ENCODE data around the gene LY6G5B.

LY6G5B gene

DNA sequence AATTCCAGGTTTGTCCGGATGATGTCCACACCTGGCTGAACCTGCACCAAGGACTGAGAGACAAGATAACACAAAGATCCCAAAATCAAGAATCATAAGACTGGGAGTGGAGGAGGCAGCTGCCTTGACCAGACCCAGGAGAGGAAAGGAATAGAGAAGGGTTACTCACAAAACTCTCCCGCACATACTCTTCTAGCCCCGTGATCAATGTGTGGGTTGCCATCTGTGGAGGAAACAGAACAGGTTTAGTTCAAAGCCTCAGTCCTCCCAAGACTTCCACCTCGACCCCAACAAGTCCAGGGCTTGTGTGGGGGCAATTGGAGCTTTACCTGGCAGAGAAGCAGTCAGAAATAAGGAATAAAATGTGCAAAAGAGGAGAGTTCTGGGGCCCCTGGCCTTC is 28.4 kb upstream of the LY6G5B start:
- Histone ChIP-seq H3K9me3 (ENCODE audit: insufficient read depth, low read depth, low read length) (peaks cover 4% of the 10 kb centered on the region), H3K4me3 (ENCODE audit: low read depth, low read length) (no peak overlapping the region)
- DNase-seq: no peak

DNA sequence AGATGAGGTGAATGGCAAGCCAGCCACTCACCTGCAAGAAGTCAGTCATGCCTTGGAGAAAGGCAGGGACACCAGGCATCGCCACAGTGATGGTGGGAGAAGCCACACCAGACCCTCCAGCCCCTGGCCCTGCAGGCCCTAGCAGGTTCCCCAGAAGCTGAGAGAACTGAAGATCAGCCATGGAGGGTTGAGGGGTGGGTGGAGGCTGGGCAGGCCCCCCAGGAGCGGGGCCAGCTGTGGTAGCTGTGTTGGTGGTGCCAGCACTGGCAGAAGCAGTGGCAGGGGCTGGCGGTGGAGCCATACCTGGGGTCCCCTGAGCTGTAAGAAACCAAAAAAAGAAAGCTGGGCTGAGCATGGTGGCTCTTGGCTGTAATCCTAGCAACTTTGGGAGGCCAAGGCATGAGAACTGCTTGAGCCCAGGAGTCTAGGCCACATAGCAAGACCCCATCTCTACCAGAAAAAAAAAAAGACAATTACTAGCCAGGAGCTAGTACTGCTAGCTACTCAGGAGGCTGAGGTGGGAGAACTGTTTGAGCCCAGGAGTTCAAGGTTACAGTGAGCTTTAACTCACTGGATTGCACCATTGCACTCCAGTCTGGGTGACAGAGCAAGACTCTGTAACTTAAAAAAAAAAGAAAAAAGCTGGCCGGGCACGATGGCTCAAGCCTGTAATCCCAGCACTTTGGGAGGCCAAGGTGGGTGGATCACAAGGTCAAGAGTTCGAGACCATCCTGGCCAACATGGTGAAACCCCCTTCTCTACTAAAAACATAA is 26.8 kb upstream of the LY6G5B start:
- no peak for DNase-seq
- peaks cover 69 to 83% of the 10 kb centered on the region in 2 experiments for H3K36me3 ChIP-seq (ENCODE audit: control insufficient read depth in 1 of 2, insufficient read depth in 2 of 2, low read length in 2 of 2)
- no peak overlapping the region for H2BK120ac ChIP-seq (ENCODE audit: insufficient read depth, low read length, poor library complexity)
- no peak overlapping the region for H2BK12ac ChIP-seq (ENCODE audit: low read length)
- no peak overlapping the region for H3K14ac ChIP-seq (ENCODE audit: low read length)
- no peak overlapping the region for H2BK5ac ChIP-seq (ENCODE audit: low read depth, low read length, poor library complexity)
- no peak overlapping the region for H3K9ac ChIP-seq (ENCODE audit: low read length)
- no peaks in the 10 kb centered on the region for H3K27me3 ChIP-seq (ENCODE audit: insufficient read depth, low read length)
- no peak overlapping the region for H2AFZ ChIP-seq (ENCODE audit: insufficient read depth, low read length, poor library complexity)
- H3K27ac ChIP-seq (ENCODE audit: low read depth, low read length): no peak overlapping the region
- H4K12ac ChIP-seq (ENCODE audit: low read depth, low read length): no peak overlapping the region
- H3K4me2 ChIP-seq (ENCODE audit: low read length): no peak overlapping the region
- H3K4ac ChIP-seq (ENCODE audit: low read depth, low read length): no peak overlapping the region
- no peak overlapping the region for H3K18ac ChIP-seq (ENCODE audit: low read length)
- H4K8ac ChIP-seq (ENCODE audit: low read depth, low read length): no peak overlapping the region
- H4K91ac ChIP-seq (ENCODE audit: low read depth, low read length): no peak overlapping the region
- no peaks in the 10 kb centered on the region for H3K4me1 ChIP-seq (ENCODE audit: control insufficient read depth in 1 of 2, insufficient read depth in 2 of 2, low read length in 2 of 2)
- H3K9me3 ChIP-seq (ENCODE audit: insufficient read depth, low read depth, low read length): peaks cover 4% of the 10 kb centered on the region
- H3K4me3 ChIP-seq (ENCODE audit: low read depth, low read length): no peak overlapping the region
- H3K79me1 ChIP-seq (ENCODE audit: low read length): no peaks in the 10 kb centered on the region
- H3K79me2 ChIP-seq (ENCODE audit: control insufficient read depth, insufficient read depth, low read length, poor library complexity): no peaks in the 10 kb centered on the region
- no peak overlapping the region for H3K23ac ChIP-seq (ENCODE audit: low read length)
- WGBS (ENCODE audit: extremely low coverage, insufficient coverage, insufficient read length): no CpG with 5 or more reads among the region's 6 CpGs
- H2AK5ac ChIP-seq (ENCODE audit: low read length): no peak overlapping the region

More for the DNA sequence above, 28.4 kb upstream of the LY6G5B start:
- Histone ChIP-seq H3K79me1 (ENCODE audit: low read length) (no peaks in the 10 kb centered on the region), H3K36me3 (ENCODE audit: control insufficient read depth in 1 of 2, insufficient read depth in 2 of 2, low read length in 2 of 2) (peaks cover 71 to 83% of the 10 kb centered on the region in 2 experiments), H3K4me1 (ENCODE audit: control insufficient read depth in 1 of 2, insufficient read depth in 2 of 2, low read length in 2 of 2) (no peaks in the 10 kb centered on the region), H3K14ac (ENCODE audit: low read length) (no peak overlapping the region), H4K8ac (ENCODE audit: low read depth, low read length) (no peak overlapping the region), H3K4me2 (ENCODE audit: low read length) (no peak overlapping the region), H4K12ac (ENCODE audit: low read depth, low read length) (no peak overlapping the region), H2BK12ac (ENCODE audit: low read length) (no peak overlapping the region), H2AFZ (ENCODE audit: insufficient read depth, low read length, poor library complexity) (no peak overlapping the region), H3K4ac (ENCODE audit: low read depth, low read length) (no peak overlapping the region), H3K27ac (ENCODE audit: low read depth, low read length) (no peak overlapping the region), H3K79me2 (ENCODE audit: control insufficient read depth, insufficient read depth, low read length, poor library complexity) (no peaks in the 10 kb centered on the region), H3K9ac (ENCODE audit: low read length) (no peak overlapping the region), H4K91ac (ENCODE audit: low read depth, low read length) (no peak overlapping the region), H3K18ac (ENCODE audit: low read length) (no peak overlapping the region), H3K27me3 (ENCODE audit: insufficient read depth, low read length) (no peaks in the 10 kb centered on the region), H2BK5ac (ENCODE audit: low read depth, low read length, poor library complexity) (no peak overlapping the region), H2BK120ac (ENCODE audit: insufficient read depth, low read length, poor library complexity) (no peak overlapping the region), H3K23ac (ENCODE audit: low read length) (no peak overlapping the region), H2AK5ac (ENCODE audit: low read length) (no peak overlapping the region)
- WGBS (ENCODE audit: extremely low coverage, insufficient coverage, insufficient read length): no CpG with 5 or more reads among the region's 4 CpGs

DNA sequence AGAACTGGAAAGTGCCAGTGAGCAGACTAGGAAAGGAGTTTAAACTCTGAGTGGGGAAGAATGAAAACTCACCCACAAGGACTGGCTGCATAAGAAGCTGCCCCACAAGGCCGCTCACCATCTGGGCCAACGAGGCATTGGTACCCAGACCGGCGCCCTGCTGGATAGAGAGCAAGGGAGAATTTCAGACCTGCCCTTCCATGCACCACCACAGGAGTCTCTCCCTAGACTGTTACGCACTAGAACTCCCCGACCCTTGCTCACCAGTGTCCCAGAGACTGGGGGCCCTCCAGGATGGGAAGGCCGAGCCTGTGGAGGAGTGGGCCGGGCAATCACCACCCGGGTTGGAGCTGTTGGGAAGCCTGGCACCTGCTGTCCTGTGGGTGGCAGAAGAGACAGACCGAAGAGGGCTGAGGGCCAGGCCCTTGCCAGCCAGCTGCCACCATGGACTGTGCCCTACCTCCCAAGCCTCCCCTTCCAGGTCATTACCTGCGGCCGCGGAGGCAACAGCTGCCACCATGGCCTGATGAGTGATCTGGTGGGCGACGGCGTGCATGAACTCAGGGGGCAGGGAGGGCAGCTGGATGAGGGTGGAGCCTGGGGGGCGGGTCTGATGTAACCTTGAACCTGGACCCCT is 25.8 kb upstream of the LY6G5B start:
- Histone ChIP-seq H3K36me3 (ENCODE audit: control insufficient read depth in 1 of 2, insufficient read depth in 2 of 2, low read length in 2 of 2) (peaks cover 75 to 89% of the 10 kb centered on the region in 2 experiments), H3K23ac (ENCODE audit: low read length) (no peak overlapping the region), H3K9me3 (ENCODE audit: insufficient read depth, low read depth, low read length) (peaks cover 4% of the 10 kb centered on the region), H3K4me2 (ENCODE audit: low read length) (no peak overlapping the region), H2AK5ac (ENCODE audit: low read length) (no peak overlapping the region), H3K4me3 (ENCODE audit: low read depth, low read length) (no peak overlapping the region), H3K18ac (ENCODE audit: low read length) (no peak overlapping the region), H4K8ac (ENCODE audit: low read depth, low read length) (no peak overlapping the region), H3K79me1 (ENCODE audit: low read length) (no peaks in the 10 kb centered on the region), H3K4me1 (ENCODE audit: control insufficient read depth in 1 of 2, insufficient read depth in 2 of 2, low read length in 2 of 2) (no peaks in the 10 kb centered on the region), H2BK12ac (ENCODE audit: low read length) (no peak overlapping the region), H3K27ac (ENCODE audit: low read depth, low read length) (no peak overlapping the region), H3K9ac (ENCODE audit: low read length) (no peak overlapping the region), H2AFZ (ENCODE audit: insufficient read depth, low read length, poor library complexity) (no peak overlapping the region), H2BK5ac (ENCODE audit: low read depth, low read length, poor library complexity) (no peak overlapping the region), H3K27me3 (ENCODE audit: insufficient read depth, low read length) (no peaks in the 10 kb centered on the region), H3K14ac (ENCODE audit: low read length) (no peak overlapping the region), H3K4ac (ENCODE audit: low read depth, low read length) (no peak overlapping the region), H4K12ac (ENCODE audit: low read depth, low read length) (no peak overlapping the region), H4K91ac (ENCODE audit: low read depth, low read length) (no peak overlapping the region), H3K79me2 (ENCODE audit: control insufficient read depth, insufficient read depth, low read length, poor library complexity) (no peaks in the 10 kb centered on the region), H2BK120ac (ENCODE audit: insufficient read depth, low read length, poor library complexity) (no peak overlapping the region)
- WGBS (ENCODE audit: extremely low coverage, insufficient coverage, insufficient read length): no CpG with 5 or more reads among the region's 17 CpGs
- DNase-seq: no peak

DNA sequence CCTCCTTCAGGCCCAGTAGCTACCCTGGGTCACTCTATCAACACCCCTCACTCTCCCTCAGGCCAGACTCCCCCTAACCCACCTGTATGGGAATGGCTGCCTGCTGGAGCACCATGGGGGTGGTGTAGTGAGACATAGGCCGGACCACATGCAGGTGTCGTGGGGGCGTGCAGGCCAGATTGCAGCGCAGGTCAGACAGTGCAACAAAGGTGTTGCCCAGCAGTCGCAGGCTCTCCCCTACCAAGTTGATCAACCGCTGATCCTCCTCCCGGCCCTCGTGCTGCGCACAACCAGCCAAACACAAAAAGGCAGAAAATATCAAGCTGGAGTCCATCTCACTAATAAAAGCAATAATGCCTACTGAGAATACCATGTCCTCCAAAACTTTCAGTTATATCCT is 24.5 kb upstream of the LY6G5B start:
- DNase-seq: no peak
- no CpG with 5 or more reads among the region's 9 CpGs for WGBS (ENCODE audit: extremely low coverage, insufficient coverage, insufficient read length)

More for the DNA sequence above, 24.5 kb upstream of the LY6G5B start:
- H4K8ac ChIP-seq (ENCODE audit: low read depth, low read length): no peak overlapping the region
- no peak overlapping the region for H3K4ac ChIP-seq (ENCODE audit: low read depth, low read length)
- H3K79me2 ChIP-seq (ENCODE audit: control insufficient read depth, insufficient read depth, low read length, poor library complexity): no peaks in the 10 kb centered on the region
- H3K23ac ChIP-seq (ENCODE audit: low read length): no peak overlapping the region
- no peak overlapping the region for H3K4me2 ChIP-seq (ENCODE audit: low read length)
- H2AK5ac ChIP-seq (ENCODE audit: low read length): no peak overlapping the region
- H2BK120ac ChIP-seq (ENCODE audit: insufficient read depth, low read length, poor library complexity): no peak overlapping the region
- H3K4me1 ChIP-seq (ENCODE audit: control insufficient read depth in 1 of 2, insufficient read depth in 2 of 2, low read length in 2 of 2): no peaks in the 10 kb centered on the region
- H3K36me3 ChIP-seq (ENCODE audit: control insufficient read depth in 1 of 2, insufficient read depth in 2 of 2, low read length in 2 of 2): peaks cover 70 to 83% of the 10 kb centered on the region in 2 experiments
- no peak overlapping the region for H4K12ac ChIP-seq (ENCODE audit: low read depth, low read length)
- no peak overlapping the region for H4K91ac ChIP-seq (ENCODE audit: low read depth, low read length)
- H3K27me3 ChIP-seq (ENCODE audit: insufficient read depth, low read length): no peaks in the 10 kb centered on the region
- H3K4me3 ChIP-seq (ENCODE audit: low read depth, low read length): no peak overlapping the region
- no peak overlapping the region for H3K9ac ChIP-seq (ENCODE audit: low read length)
- no peak overlapping the region for H3K27ac ChIP-seq (ENCODE audit: low read depth, low read length)
- H3K79me1 ChIP-seq (ENCODE audit: low read length): no peaks in the 10 kb centered on the region
- no peak overlapping the region for H2BK5ac ChIP-seq (ENCODE audit: low read depth, low read length, poor library complexity)
- H2AFZ ChIP-seq (ENCODE audit: insufficient read depth, low read length, poor library complexity): no peak overlapping the region
- no peak overlapping the region for H3K18ac ChIP-seq (ENCODE audit: low read length)
- H3K14ac ChIP-seq (ENCODE audit: low read length): no peak overlapping the region
- H2BK12ac ChIP-seq (ENCODE audit: low read length): no peak overlapping the region
- H3K9me3 ChIP-seq (ENCODE audit: insufficient read depth, low read depth, low read length): peaks cover 4% of the 10 kb centered on the region

Data from trophoblast cell (in vitro differentiated cells and primary cell).